CD4-positive, alpha-beta T cell treated with Interleukin-10 for 1 hour (primary cell): ENCODE results near the gene CES5A.
"Not testable (repeated sequence)": the region's sequence is repeated elsewhere in the genome, so short reads cannot be mapped to it uniquely, and the experiment has no call there.

Experiments used
- DNase-seq: peaks from one replicate; pipeline ENCODE4 v3.0.0-alpha.2; 2020

Gene CES5A

GRCh38 chr16:55828680-55829079, 46.5 kb downstream of the CES5A start:
- no peak for DNase-seq

GRCh38 chr16:55825115-55825728, 50.0 kb downstream of the CES5A start:
- DNase-seq: no peak

- no peak for DNase-seq
Observed at GRCh38 chr16:55824473-55825000, 50.6 kb downstream of the CES5A start.

GRCh38 chr16:55822280-55822810, 52.8 kb downstream of the CES5A start:
- DNase-seq: no peak

- DNase-seq: no peak
Observed at GRCh38 chr16:55821210-55821609, 54.0 kb downstream of the CES5A start.

GRCh38 chr16:55820615-55821014, 54.6 kb downstream of the CES5A start:
- no peak for DNase-seq

- DNase-seq: no peak
Observed at GRCh38 chr16:55817236-55817912, 57.8 kb downstream of the CES5A start.

- DNase-seq: not testable (repeated sequence)
Observed at GRCh38 chr16:55816222-55816621, 59.0 kb downstream of the CES5A start.

GRCh38 chr16:55815320-55815719, 59.9 kb downstream of the CES5A start:
- DNase-seq: no peak

GRCh38 chr16:55814174-55814573, 61.0 kb downstream of the CES5A start:
- DNase-seq: not testable (repeated sequence)

GRCh38 chr16:55813730-55814129, 61.4 kb downstream of the CES5A start:
- not testable (repeated sequence) for DNase-seq

- no peak for DNase-seq
Observed at GRCh38 chr16:55812951-55813350, 62.2 kb downstream of the CES5A start.

GRCh38 chr16:55811811-55812210, 63.4 kb downstream of the CES5A start:
- no peak for DNase-seq

- DNase-seq: no peak
Observed at GRCh38 chr16:55810451-55810961, 64.7 kb downstream of the CES5A start.

GRCh38 chr16:55809851-55810250, 65.3 kb downstream of the CES5A start:
- DNase-seq: no peak

GRCh38 chr16:55809386-55809785, 65.8 kb downstream of the CES5A start:
- DNase-seq: no peak

- not testable (repeated sequence) for DNase-seq
Observed at GRCh38 chr16:55808286-55808685, 66.9 kb downstream of the CES5A start.

GRCh38 chr16:55805104-55805503, 70.1 kb downstream of the CES5A start:
- DNase-seq: not testable (repeated sequence)

- not testable (repeated sequence) for DNase-seq
Observed at GRCh38 chr16:55803681-55804080, 71.5 kb downstream of the CES5A start.
